Lower leg skin (tissue), 3 donors: ENCODE results near the gene FRMD1.

ENCODE experiments used
- CTCF ChIP-seq, 3 donors: fragments of 450-650 bp; IDR thresholded peaks; one replicate each; pipeline ENCODE4 v1.5.1; 2016; ENCODE audit warnings: antibody characterized with exemption in 3 of 3, mild to moderate bottlenecking in 3 of 3, moderate library complexity in 2 of 3
- POLR2A ChIP-seq, 2 donors: fragments of 450-650 bp; IDR thresholded peaks; one replicate each; pipeline ENCODE4 v1.6.1; 2016 to 2017; ENCODE audit warnings: antibody characterized with exemption in 2 of 2, mild to moderate bottlenecking in 1 of 2, moderate library complexity in 1 of 2

- TF ChIP-seq POLR2A (IDR thresholded peaks at IDR 0.05) (no peak), CTCF (IDR thresholded peaks at IDR 0.05) (no peak)
Observed at GRCh38 chr6:168050881-168051586, 28.0 kb downstream of the FRMD1 start.
